ENCODE data around the gene NEK11.
"Not testable (repeated sequence)": the region's sequence is repeated elsewhere in the genome, so short reads cannot be mapped to it uniquely, and the experiment has no call there.

GRCh38 chr3:131380821-131381444 lies 354.3 kb downstream of the NEK11 start:
- not testable (repeated sequence) for TF ChIP-seq EZH2 (IDR thresholded peaks at IDR 0.05; ENCODE audit: borderline replicate concordance); CTCF (IDR thresholded peaks at IDR 0.05; ENCODE audit: poor library complexity)
